Measurements from ENCODE around the gene POLR2M. TPM values are rescaled to one million over a fixed set of nuclear protein-coding genes. Genes with fewer than 3 reads are reported as not detected.

Gene POLR2M
- total and polyA plus RNA-seq, 10 of the 15 experiments (the other 5 are each of a cell fraction or from before 2014, with no cell fraction given): 5.8 to 364 (median 23.7) TPM

GRCh38 chr15:57706405-57707209 lies at the start of gene POLR2M (continued):
- no peak for TF ChIP-seq PBX3 (IDR thresholded peaks at IDR 0.05; ENCODE audit: insufficient replicate concordance, low read depth, low read length)
- no peak for TF ChIP-seq STAT3 (IDR thresholded peaks at IDR 0.05; ENCODE audit: low read depth, low read length)
- TF ChIP-seq SMARCA5 (IDR thresholded peaks at IDR 0.05): no peak; the same call in 1 of the 2 replicates
- TF ChIP-seq MYC (IDR thresholded peaks at IDR 0.05; ENCODE audit: insufficient read depth, insufficient read length, insufficient replicate concordance, low read length, severe bottlenecking): no peak
- TF ChIP-seq KLF5 (IDR thresholded peaks at IDR 0.05; ENCODE audit: partially characterized antibody): peak; percentile 80
- no peak for TF ChIP-seq HDAC6 (IDR thresholded peaks at IDR 0.05; ENCODE audit: unreplicated experiment)
- peak; percentile 93 for TF ChIP-seq GABPA (IDR thresholded peaks at IDR 0.05; ENCODE audit: low read depth)
- no peak for TF ChIP-seq YBX1 (IDR thresholded peaks at IDR 0.05)
- no peak; the same call in 1 of the 2 replicates for TF ChIP-seq RFX5 (IDR thresholded peaks at IDR 0.05; ENCODE audit: low read depth, low read length)
- peak; percentile 76; the same call in 1 of the 2 replicates for TF ChIP-seq ESRRA (IDR thresholded peaks at IDR 0.05; ENCODE audit: low read length)
- no peak for TF ChIP-seq NFYB (IDR thresholded peaks at IDR 0.05; ENCODE audit: insufficient read depth, low read depth, low read length)
- no peak for TF ChIP-seq RCOR1 (conservative IDR thresholded peaks at IDR 0.05; ENCODE audit: low read depth, low read length)
- no peak for TF ChIP-seq NRF1 (conservative IDR thresholded peaks at IDR 0.05; ENCODE audit: low read depth, low read length)
- TF ChIP-seq ZBED1 (IDR thresholded peaks at IDR 0.05; ENCODE audit: borderline replicate concordance): no peak
- TF ChIP-seq BRCA1 (IDR thresholded peaks at IDR 0.05; ENCODE audit: low read depth, low read length): no peak
- no peak for TF ChIP-seq ZZZ3 (IDR thresholded peaks at IDR 0.05; ENCODE audit: control insufficient read depth, insufficient read length, low read depth)
